ENCODE data around the gene ATRIP.
A peak's percentile ranks its signal among the peaks of the same experiment; 100 is the strongest.
"Not testable (repeated sequence)": the region's sequence is repeated elsewhere in the genome, so short reads cannot be mapped to it uniquely, and the experiment has no call there.

The ATRIP gene

DNA sequence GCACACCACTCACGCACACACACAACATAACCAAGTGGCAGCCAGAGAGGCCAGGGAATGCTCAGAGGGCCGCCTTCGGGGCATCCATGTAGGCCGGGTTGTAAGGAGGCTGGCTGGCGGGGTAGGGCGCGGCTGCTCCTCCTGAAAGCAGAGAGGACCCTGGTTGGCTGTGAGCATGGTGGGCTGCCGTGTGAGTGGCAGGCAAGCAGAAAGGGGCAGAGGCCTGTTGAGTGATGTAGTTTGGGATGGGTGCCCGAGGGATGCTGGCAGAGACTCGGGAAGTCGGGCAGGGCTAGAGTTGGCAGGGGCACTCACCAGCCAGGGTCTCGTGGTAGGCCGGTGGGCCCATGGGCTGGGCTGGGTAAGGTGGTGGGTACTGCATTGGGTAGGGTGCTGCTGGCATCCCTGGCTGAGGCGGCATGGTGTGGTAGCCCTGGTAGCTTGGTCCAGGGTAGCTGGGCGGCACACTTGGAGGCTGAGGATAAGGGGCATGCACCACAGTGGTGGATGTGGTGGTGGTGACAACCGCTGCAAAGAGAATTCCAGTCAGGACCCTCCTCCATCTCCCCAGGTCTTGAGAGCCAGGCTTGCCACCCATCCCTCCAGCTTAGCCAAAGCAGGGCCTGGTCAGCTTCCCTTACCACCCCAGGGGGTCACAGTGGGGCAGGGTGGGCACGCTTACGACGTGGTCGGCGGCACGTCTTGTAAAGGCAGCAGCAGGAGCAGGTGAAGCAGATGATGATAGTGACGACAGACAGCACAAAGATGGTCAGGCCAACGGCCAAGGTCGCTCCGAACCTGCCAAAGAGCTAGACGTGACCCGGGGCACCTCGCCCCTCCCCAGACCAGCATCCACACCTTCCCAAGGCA is 22.7 kb downstream of the ATRIP start:
- DNase-seq (ENCODE audit: low read depth in 2 of 2), result no peak

- no peak for DNase-seq (ENCODE audit: low read depth in 2 of 2)
Observed at GRCh38 chr3:48470286-48470685, 23.7 kb downstream of the ATRIP start.

GRCh38 chr3:48472673-48472922 is 26.1 kb downstream of the ATRIP start:
- DNase-seq (ENCODE audit: low read depth in 2 of 2), result no peak

- peak; percentile 79 to 83 for DNase-seq (ENCODE audit: low read depth in 2 of 2)
Observed at GRCh38 chr3:48472923-48473616, 26.5 kb downstream of the ATRIP start.

GRCh38 chr3:48473617-48473952 is 27.0 kb downstream of the ATRIP start:
- no peak for DNase-seq (ENCODE audit: low read depth in 2 of 2)

DNA sequence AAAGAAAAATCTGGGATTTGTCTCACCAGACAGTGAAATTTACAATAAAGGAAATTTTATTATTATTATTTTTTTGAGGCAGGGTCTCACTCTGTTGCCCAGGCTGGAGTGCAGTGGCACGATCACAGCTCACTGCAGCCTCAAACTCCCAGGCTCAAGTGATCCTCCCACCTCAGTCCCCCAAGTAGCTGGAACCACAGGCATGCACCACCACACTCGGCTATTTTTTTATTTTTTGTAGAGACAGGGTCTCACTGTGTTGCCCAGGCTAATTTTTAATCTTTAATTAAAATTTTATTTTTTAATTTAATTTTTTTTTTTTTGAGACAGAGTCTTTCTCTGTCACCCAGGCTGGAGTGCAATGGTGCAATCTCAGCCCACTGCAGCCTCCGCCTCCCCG is 27.5 kb downstream of the ATRIP start:
- not testable (repeated sequence) for DNase-seq (ENCODE audit: low read depth in 2 of 2)

- DNase-seq (ENCODE audit: low read depth in 2 of 2), result no peak
Observed at GRCh38 chr3:48474619-48475018, 28.1 kb downstream of the ATRIP start.

- no peak for DNase-seq (ENCODE audit: low read depth in 2 of 2)
Observed at GRCh38 chr3:48475188-48475587, 28.7 kb downstream of the ATRIP start.

GRCh38 chr3:48476426-48477053 is 30.0 kb downstream of the ATRIP start:
- no peak for DNase-seq (ENCODE audit: low read depth in 2 of 2)

- no peak for DNase-seq (ENCODE audit: low read depth in 2 of 2)
Observed at GRCh38 chr3:48477959-48478520, 31.5 kb downstream of the ATRIP start.

GRCh38 chr3:48478626-48479555 is 32.4 kb downstream of the ATRIP start:
- no peak for DNase-seq (ENCODE audit: low read depth in 2 of 2)

GRCh38 chr3:48480891-48481290 is 34.4 kb downstream of the ATRIP start:
- not testable (repeated sequence) for DNase-seq (ENCODE audit: low read depth in 2 of 2)

DNA sequence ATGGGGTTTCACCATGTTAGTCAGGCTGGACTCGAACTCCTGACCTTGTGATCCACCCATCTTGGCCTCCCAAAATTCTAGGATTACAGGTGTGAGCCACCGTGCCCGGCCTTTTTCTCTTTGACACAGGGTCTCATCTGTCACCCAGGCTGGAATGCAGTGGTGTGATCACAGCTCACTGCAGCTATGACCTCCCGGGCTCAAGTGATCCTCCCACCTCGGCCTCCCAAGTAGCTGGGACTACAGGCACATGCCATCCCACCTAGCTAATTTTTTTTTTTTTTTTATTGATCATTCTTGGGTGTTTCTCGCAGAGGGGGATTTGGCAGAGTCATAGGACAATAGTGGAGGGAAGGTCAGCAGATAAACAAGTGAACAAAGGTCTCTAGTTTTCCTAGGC is 36.3 kb downstream of the ATRIP start:
- not testable (repeated sequence) for DNase-seq (ENCODE audit: low read depth in 2 of 2)

GRCh38 chr3:48486952-48487351 is 40.4 kb downstream of the ATRIP start:
- DNase-seq (ENCODE audit: low read depth in 2 of 2), result no peak

DNA sequence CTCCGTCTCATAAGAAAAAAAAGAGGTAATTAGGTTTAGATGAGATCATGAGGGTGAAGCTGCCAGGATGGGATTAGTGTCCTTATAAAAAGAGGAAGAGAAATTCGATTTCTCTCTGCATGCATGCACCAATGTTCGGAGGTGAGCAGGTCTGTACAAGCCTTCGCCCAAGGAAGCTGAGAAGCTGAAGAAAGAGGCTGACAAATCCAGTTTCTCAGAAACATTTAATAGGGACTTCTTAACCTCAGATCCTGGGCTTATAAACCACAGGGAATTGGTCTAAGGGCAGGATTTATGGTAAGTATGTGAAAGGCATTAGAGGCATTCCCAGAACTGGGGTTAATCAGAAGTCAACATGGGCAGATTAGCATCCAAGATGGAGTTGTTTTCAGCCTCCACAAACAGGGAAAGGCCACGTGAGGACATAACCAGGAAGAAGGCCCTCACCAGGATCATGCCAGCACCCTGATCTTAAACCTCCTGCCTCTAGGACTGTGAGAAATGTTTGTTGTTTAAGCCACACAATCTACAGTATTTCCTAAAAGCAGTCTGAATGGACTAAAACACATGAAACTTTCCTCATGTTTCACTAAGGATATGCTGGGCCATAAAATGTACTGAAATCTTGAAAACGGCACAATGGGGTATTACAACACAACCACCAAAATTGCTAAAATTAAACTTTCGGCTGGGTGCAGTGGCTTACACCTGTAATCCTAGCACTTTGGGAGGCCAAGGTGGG is 46.1 kb downstream of the ATRIP start:
- no peak for DNase-seq (ENCODE audit: low read depth in 2 of 2)

GRCh38 chr3:48493203-48493501 is 46.6 kb downstream of the ATRIP start:
- DNase-seq (ENCODE audit: low read depth in 2 of 2), result no peak

GRCh38 chr3:48500656-48501055 is 54.1 kb downstream of the ATRIP start:
- DNase-seq (ENCODE audit: low read depth in 2 of 2), result no peak

GRCh38 chr3:48501196-48501595 is 54.7 kb downstream of the ATRIP start:
- no peak for DNase-seq (ENCODE audit: low read depth in 2 of 2)

DNA sequence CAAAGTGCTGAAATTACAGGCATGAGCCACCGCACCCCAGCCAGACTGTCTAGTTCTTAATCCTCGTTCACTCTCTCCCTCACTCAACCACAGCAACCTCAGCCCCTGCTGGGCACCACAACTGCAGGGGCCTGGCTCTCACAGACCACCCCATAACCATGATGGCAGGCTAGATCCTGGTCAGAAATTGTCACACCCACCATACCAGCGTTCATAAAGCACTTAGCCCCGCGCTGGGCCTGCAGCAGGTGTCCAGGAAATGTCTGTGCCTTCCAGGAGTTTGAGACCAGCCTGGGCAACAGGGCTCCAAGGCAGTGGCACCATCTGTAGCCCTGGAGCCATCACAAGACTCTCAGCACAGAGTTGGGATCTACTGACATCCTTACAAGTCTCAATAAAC is 55.6 kb downstream of the ATRIP start:
- no peak for DNase-seq (ENCODE audit: low read depth in 2 of 2)

GRCh38 chr3:48502728-48503168 is 56.2 kb downstream of the ATRIP start:
- DNase-seq (ENCODE audit: low read depth in 2 of 2), result no peak

- DNase-seq (ENCODE audit: low read depth in 2 of 2), result no peak
Observed at GRCh38 chr3:48503401-48504050, 57.0 kb downstream of the ATRIP start.
